A673 (cell line): ENCODE measurements around the gene ADM5. TPM values are rescaled to one million over a fixed set of nuclear protein-coding genes. Genes with fewer than 3 reads are reported as not detected.

Experiments used
- BruUV-seq: library from RNA; stranded (reverse); fragments of 400-500 nt; replicated peaks from 2 replicates; lab custom pipeline; 2021; lab: Mats Ljungman, UMichigan
- CTCF ChIA-PET: fragments of 300-600 bp; sonication (Branson Sonifier 250); formaldehyde crosslinking; loops from one replicate; lab custom pipeline; 2022; ENCODE audit warnings: antibody characterized with exemption; lab: Charles Lee
- POLR2A ChIA-PET: fragments of 300-600 bp; sonication (Branson Sonifier 250); formaldehyde crosslinking; loops from one replicate; lab custom pipeline; 2022; ENCODE audit warnings: antibody characterized with exemption; ENCODE audit not compliant: low non-redundant PET; lab: Charles Lee
- DNase-seq: peaks from one replicate; pipeline ENCODE4 v3.0.0-alpha.2; 2015; ENCODE audit warnings: low spot score
- H3K27ac ChIP-seq: fragments of 200-600 bp; sonication (generic); 2 replicates; pipeline ENCODE4 v1.5.1; 2016; ENCODE audit warnings: mixed run types, low read depth, mild to moderate bottlenecking, mixed read lengths, antibody characterized with exemption, low read length; ENCODE audit not compliant: poor library complexity, severe bottlenecking
- H3K27me3 ChIP-seq: fragments of 200-600 bp; sonication (generic); replicated peaks from 2 replicates; pipeline ENCODE4 v1.6.1; 2017; ENCODE audit warnings: mixed run types, low read depth, mild to moderate bottlenecking, mixed read lengths, antibody characterized with exemption, low read length; ENCODE audit not compliant: insufficient read depth, poor library complexity
- H3K36me3 ChIP-seq: fragments of 200-600 bp; sonication (generic); 2 replicates; pipeline ENCODE4 v1.6.1; 2016; ENCODE audit warnings: mixed run types, mild to moderate bottlenecking, mixed read lengths, antibody characterized with exemption, low read length; ENCODE audit not compliant: insufficient read depth, poor library complexity, severe bottlenecking
- H3K4me1 ChIP-seq: fragments of 200-600 bp; sonication (generic); 2 replicates; pipeline ENCODE4 v1.6.1; 2017; ENCODE audit warnings: mixed run types, mild to moderate bottlenecking, mixed read lengths, antibody characterized with exemption, low read length; ENCODE audit not compliant: insufficient read depth, poor library complexity, severe bottlenecking
- H3K4me3 ChIP-seq: fragments of 200-600 bp; sonication (generic); 2 replicates; pipeline ENCODE4 v1.5.1; 2016; ENCODE audit warnings: low read depth, mixed run types, mild to moderate bottlenecking, mixed read lengths, low read length; ENCODE audit not compliant: poor library complexity, severe bottlenecking
- H3K9me3 ChIP-seq: fragments of 200-600 bp; sonication (generic); 2 replicates; pipeline ENCODE4 v1.6.1; 2016; ENCODE audit warnings: mixed run types, low read depth, mild to moderate bottlenecking, mixed read lengths, antibody characterized with exemption, low read length; ENCODE audit not compliant: poor library complexity, severe bottlenecking
- CTCF ChIP-seq: fragments of 300-800, 200-600 bp; sonication (generic); conservative IDR thresholded peaks from 2 replicates; pipeline ENCODE4 v1.5.1; 2017; ENCODE audit warnings: low read depth, mild to moderate bottlenecking, antibody characterized with exemption, low read length, moderate library complexity, mixed read lengths
- EZH2 ChIP-seq: fragments of 200-600 bp; sonication (generic); IDR thresholded peaks from 2 replicates; pipeline ENCODE4 v1.6.1; 2017; ENCODE audit warnings: borderline replicate concordance, low read depth, mild to moderate bottlenecking, mixed read lengths, antibody characterized with exemption, low read length; ENCODE audit not compliant: poor library complexity, severe bottlenecking
- intact Hi-C: fragments of 100-400 bp; cut with micrococcal nuclease; formaldehyde crosslinking; loops from one replicate; pipeline ENCODE4 v1.10.0; 2022; ENCODE audit not compliant: unreplicated experiment
- total RNA-seq: library from RNA; stranded (reverse); gene quantifications from 2 replicates; pipeline ENCODE4 v1.2.3, GENCODE V29; 2021

ADM5 gene
- total RNA-seq, 1 experiment from 2014 or later = 4.3 TPM

GRCh38 chr19:49684983-49685553 lies 4.3 kb upstream of the ADM5 start:
- H3K4me3 ChIP-seq = no peak overlapping the region
- TF ChIP-seq EZH2 (no peak), CTCF (no peak)
- no peaks in the 10 kb centered on the region for H3K9me3 ChIP-seq
- peaks cover 58% of the 10 kb centered on the region for H3K36me3 ChIP-seq
- H3K27me3 ChIP-seq = no peaks in the 10 kb centered on the region
- BruUV-seq = no TSS peak
- ChIA-PET CTCF (interaction anchor here (0.5 kb wide), 1 partner anchor 37 kb away, joined by 4 read pairs; no protein-coding TSS in a partner anchor), POLR2A (no interaction called here)
- intact Hi-C loops = no loop called here
- H3K27ac ChIP-seq = peak overlapping the region; percentile 10
- H3K4me1 ChIP-seq = peaks cover 44% of the 10 kb centered on the region
- DNase-seq = no peak

GRCh38 chr19:49685845-49686332 lies 3.5 kb upstream of the ADM5 start:
- BruUV-seq = no TSS peak

GRCh38 chr19:49686503-49687088 lies 2.8 kb upstream of the ADM5 start:
- no TSS peak for BruUV-seq
- H3K36me3 ChIP-seq = peaks cover 51% of the 10 kb centered on the region
- peaks cover 42% of the 10 kb centered on the region for H3K4me1 ChIP-seq
- H3K4me3 ChIP-seq = no peak overlapping the region
- DNase-seq = no peak
- H3K27me3 ChIP-seq = no peaks in the 10 kb centered on the region
- CTCF ChIA-PET = interaction anchor here (0.6 kb wide), 1 partner anchor 77 kb away, joined by 3 read pairs; no protein-coding TSS in a partner anchor
- POLR2A ChIA-PET = no interaction called here
- H3K9me3 ChIP-seq = no peaks in the 10 kb centered on the region
- no peak overlapping the region for H3K27ac ChIP-seq
- TF ChIP-seq CTCF (no peak), EZH2 (no peak)
- intact Hi-C loops = no loop called here

More at GRCh38 chr19:49685845-49686332, 3.5 kb upstream of the ADM5 start:
- H3K36me3 ChIP-seq = peaks cover 57% of the 10 kb centered on the region
- ChIA-PET POLR2A (no interaction called here), CTCF (interaction anchor here (0.6 kb wide), 1 partner anchor 87 kb away, joined by 3 read pairs; no protein-coding TSS in a partner anchor)
- H3K9me3 ChIP-seq = no peaks in the 10 kb centered on the region
- no peak overlapping the region for H3K27ac ChIP-seq
- H3K27me3 ChIP-seq = no peaks in the 10 kb centered on the region
- H3K4me1 ChIP-seq = peaks cover 40% of the 10 kb centered on the region
- TF ChIP-seq CTCF (no peak), EZH2 (no peak)
- intact Hi-C loops = no loop called here
- no peak overlapping the region for H3K4me3 ChIP-seq
- DNase-seq = no peak
